ENCODE data around the gene KIAA1217. TPM values are rescaled to one million over a fixed set of nuclear protein-coding genes. Genes with fewer than 3 reads are reported as not detected.

The KIAA1217 gene, protein sequence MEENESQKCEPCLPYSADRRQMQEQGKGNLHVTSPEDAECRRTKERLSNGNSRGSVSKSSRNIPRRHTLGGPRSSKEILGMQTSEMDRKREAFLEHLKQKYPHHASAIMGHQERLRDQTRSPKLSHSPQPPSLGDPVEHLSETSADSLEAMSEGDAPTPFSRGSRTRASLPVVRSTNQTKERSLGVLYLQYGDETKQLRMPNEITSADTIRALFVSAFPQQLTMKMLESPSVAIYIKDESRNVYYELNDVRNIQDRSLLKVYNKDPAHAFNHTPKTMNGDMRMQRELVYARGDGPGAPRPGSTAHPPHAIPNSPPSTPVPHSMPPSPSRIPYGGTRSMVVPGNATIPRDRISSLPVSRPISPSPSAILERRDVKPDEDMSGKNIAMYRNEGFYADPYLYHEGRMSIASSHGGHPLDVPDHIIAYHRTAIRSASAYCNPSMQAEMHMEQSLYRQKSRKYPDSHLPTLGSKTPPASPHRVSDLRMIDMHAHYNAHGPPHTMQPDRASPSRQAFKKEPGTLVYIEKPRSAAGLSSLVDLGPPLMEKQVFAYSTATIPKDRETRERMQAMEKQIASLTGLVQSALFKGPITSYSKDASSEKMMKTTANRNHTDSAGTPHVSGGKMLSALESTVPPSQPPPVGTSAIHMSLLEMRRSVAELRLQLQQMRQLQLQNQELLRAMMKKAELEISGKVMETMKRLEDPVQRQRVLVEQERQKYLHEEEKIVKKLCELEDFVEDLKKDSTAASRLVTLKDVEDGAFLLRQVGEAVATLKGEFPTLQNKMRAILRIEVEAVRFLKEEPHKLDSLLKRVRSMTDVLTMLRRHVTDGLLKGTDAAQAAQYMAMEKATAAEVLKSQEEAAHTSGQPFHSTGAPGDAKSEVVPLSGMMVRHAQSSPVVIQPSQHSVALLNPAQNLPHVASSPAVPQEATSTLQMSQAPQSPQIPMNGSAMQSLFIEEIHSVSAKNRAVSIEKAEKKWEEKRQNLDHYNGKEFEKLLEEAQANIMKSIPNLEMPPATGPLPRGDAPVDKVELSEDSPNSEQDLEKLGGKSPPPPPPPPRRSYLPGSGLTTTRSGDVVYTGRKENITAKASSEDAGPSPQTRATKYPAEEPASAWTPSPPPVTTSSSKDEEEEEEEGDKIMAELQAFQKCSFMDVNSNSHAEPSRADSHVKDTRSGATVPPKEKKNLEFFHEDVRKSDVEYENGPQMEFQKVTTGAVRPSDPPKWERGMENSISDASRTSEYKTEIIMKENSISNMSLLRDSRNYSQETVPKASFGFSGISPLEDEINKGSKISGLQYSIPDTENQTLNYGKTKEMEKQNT (N-terminal part only)
- under 1 TPM; 0.05 to 0.10 TPM for total RNA-seq

DNA sequence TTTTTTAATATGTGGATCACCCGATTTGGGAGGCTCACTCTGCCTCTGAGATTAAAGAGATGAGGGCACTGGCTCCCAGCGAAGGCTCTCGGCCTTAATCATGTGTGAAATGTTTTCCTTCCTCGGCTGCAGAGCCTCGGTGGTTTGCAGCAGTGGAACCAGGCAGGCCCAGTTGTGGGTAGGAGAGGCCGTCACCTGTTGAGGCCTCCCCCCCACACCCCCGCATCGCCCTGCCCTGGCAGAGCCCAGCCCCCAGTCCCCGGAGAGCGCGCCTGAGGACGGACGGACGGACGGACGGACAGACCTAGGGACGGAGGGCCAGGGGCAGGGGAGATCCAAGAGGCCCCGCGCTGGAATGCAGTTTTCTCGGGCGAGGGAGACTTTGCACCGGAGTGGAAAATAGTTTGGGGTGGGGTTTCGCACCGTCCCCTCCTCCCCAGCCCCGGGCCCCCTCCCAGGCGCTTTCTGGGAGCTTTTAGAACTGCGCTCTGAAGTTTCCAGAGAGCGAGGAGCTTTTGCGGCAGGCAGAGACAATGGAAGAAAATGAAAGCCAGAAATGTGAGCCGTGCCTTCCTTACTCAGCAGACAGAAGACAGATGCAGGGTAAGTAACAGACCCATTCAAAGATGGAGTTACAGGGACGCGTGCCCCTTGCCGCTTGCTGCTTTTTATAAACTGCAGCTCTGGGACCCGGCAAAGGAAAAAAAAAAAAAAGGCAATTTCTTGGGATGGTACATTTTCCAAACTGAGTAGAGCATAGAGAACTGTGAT is at the start of gene KIAA1217:
KIAA1217 (plus strand) TSS at position 478 of the 771 bp plus-strand sequence; CDS start at position 534, 56 bp downstream.

Small RNA genes lying within 50 kb of the gene (microRNA-seq; reads per million reads assigned to microRNA genes)
- not detected for gene MIR603 (ENCODE audit: borderline microRNAs expressed, borderline replicate concordance)

All from activated naive CD4-positive, alpha-beta T cell treated with anti-CD3 and anti-CD28 coated beads, Interleukin-2, amount 10 ng/mL, durations not matched to agents 5 hours and 36 hours (primary cell).